Uterus (tissue), 4 donors: ENCODE data around the gene ASPSCR1. TPM values are rescaled to one million over a fixed set of nuclear protein-coding genes. Genes with fewer than 3 reads are reported as not detected.

Experiments used
- DNase-seq, 2 donors: peaks; one replicate each; pipeline ENCODE4 v3.0.0-alpha.2; 2019 to 2020
- H3K27ac ChIP-seq, 2 donors: fragments of 200-600 bp; sonication (generic); 1 replicate in 1 of 2; 2 replicates in 1 of 2; pipeline ENCODE4 v1.5.1; 2016 to 2018
- H3K27me3 ChIP-seq, 2 donors: fragments of 200-600 bp; sonication (generic); one replicate each; pipeline ENCODE4 v1.5.1; 2018 to 2019; ENCODE audit warnings: control low read depth in 1 of 2
- H3K36me3 ChIP-seq, 2 donors: fragments of 200-600 bp; sonication (generic); one replicate each; pipeline ENCODE4 v1.5.1; 2019; ENCODE audit warnings: control low read depth in 1 of 2
- H3K4me1 ChIP-seq, 2 donors: fragments of 200-600 bp; sonication (generic); one replicate each; pipeline ENCODE4 v1.5.1; 2018 to 2019; ENCODE audit warnings: control low read depth in 1 of 2
- H3K4me3 ChIP-seq, 2 donors: fragments of 200-600 bp; sonication (generic); 1 replicate in 1 of 2; 2 replicates in 1 of 2; pipeline ENCODE4 v1.5.1; 2018 to 2019; ENCODE audit warnings: mild to moderate bottlenecking in 1 of 2
- H3K9me3 ChIP-seq, 2 donors: fragments of 200-600 bp; sonication (generic); one replicate each; pipeline ENCODE4 v1.5.1; 2019; ENCODE audit warnings: control low read depth in 1 of 2
- CTCF ChIP-seq, 4 experiments: fragments of 200-600 bp in 2 of 4; fragments of 450-650 bp in 2 of 4; sonication (generic) in 2 of 4; IDR thresholded peaks; one replicate each; pipeline ENCODE4 v1.5.1; 2016 to 2019; ENCODE audit warnings: antibody characterized with exemption in 4 of 4, mild to moderate bottlenecking in 2 of 4, moderate library complexity in 1 of 4
- POLR2A ChIP-seq, 2 donors: fragments of 450-650 bp; IDR thresholded peaks; one replicate each; pipeline ENCODE4 v1.6.1; 2016; ENCODE audit warnings: antibody characterized with exemption in 2 of 2, mild to moderate bottlenecking in 1 of 2, moderate library complexity in 1 of 2
- intact Hi-C: fragments of 100-400 bp; cut with DNase I; formaldehyde crosslinking; loops from one replicate; pipeline ENCODE4 v1.15.1; 2023; ENCODE audit warnings: low total_unique reads
- total RNA-seq, 4 donors: library from RNA; depleted of rRNA in 3 of 4; stranded (reverse); fragments of >200 nt in 3 of 4; gene quantifications; one replicate each; pipeline versions ENCODE4 v1.1.0 to v1.2.4, GENCODE V29; 2014 to 2023
- donor health status: DM: yes; HTN: yes; CAD: no.

Gene ASPSCR1
- total RNA-seq, 4 donors from 2014 or later, result 3.5 to 34.2 (median 13.6) TPM

- DNase-seq, result no peak
- intact Hi-C loops, result no loop called here
- no peak overlapping the region for H3K27ac ChIP-seq
- no peaks in the 10 kb centered on the region for H3K9me3 ChIP-seq
- TF ChIP-seq POLR2A (IDR thresholded peaks at IDR 0.05), result no peak
- no peak for TF ChIP-seq CTCF (IDR thresholded peaks at IDR 0.05)
- no peaks in the 10 kb centered on the region for H3K36me3 ChIP-seq
- H3K4me3 ChIP-seq, result no peak overlapping the region
- no peaks in the 10 kb centered on the region for H3K4me1 ChIP-seq
- peaks cover 5 to 16% of the 10 kb centered on the region in 2 donors for H3K27me3 ChIP-seq
Measured at GRCh38 chr17:81954131-81955057, 23.0 kb upstream of the ASPSCR1 start.

GRCh38 chr17:81955058-81955681, 22.3 kb upstream of the ASPSCR1 start:
- Histone ChIP-seq H3K27me3 (peaks cover 12 to 20% of the 10 kb centered on the region in 2 donors), H3K4me1 (peaks cover 0 to 5% of the 10 kb centered on the region in 2 donors), H3K36me3 (no peaks in the 10 kb centered on the region), H3K4me3 (no peak overlapping the region), H3K27ac (no peak overlapping the region), H3K9me3 (no peaks in the 10 kb centered on the region)
- TF ChIP-seq CTCF (IDR thresholded peaks at IDR 0.05), result no peak
- TF ChIP-seq POLR2A (IDR thresholded peaks at IDR 0.05), result no peak
- no peak for DNase-seq
- intact Hi-C loops, result no loop called here

- peaks cover 0 to 13% of the 10 kb centered on the region in 2 donors for H3K4me1 ChIP-seq
- DNase-seq, result no peak
- no peaks in the 10 kb centered on the region for H3K36me3 ChIP-seq
- peaks cover 17 to 24% of the 10 kb centered on the region in 2 donors for H3K27me3 ChIP-seq
- TF ChIP-seq CTCF (IDR thresholded peaks at IDR 0.05) (no peak), POLR2A (IDR thresholded peaks at IDR 0.05) (no peak)
- no peaks in the 10 kb centered on the region for H3K9me3 ChIP-seq
- intact Hi-C loops, result no loop called here
- no peak overlapping the region for H3K4me3 ChIP-seq
- H3K27ac ChIP-seq, result no peak overlapping the region
Measured at GRCh38 chr17:81955756-81956544, 21.5 kb upstream of the ASPSCR1 start.

- DNase-seq, result no peak
- H3K36me3 ChIP-seq, result no peaks in the 10 kb centered on the region
- intact Hi-C loops, result no loop called here
- H3K27me3 ChIP-seq, result peaks cover 17 to 25% of the 10 kb centered on the region in 2 donors
- H3K9me3 ChIP-seq, result no peaks in the 10 kb centered on the region
- H3K27ac ChIP-seq, result no peak overlapping the region
- peaks cover 0 to 20% of the 10 kb centered on the region in 2 donors for H3K4me1 ChIP-seq
- no peak overlapping the region for H3K4me3 ChIP-seq
- TF ChIP-seq CTCF (IDR thresholded peaks at IDR 0.05) (no peak), POLR2A (IDR thresholded peaks at IDR 0.05) (no peak)
Measured at GRCh38 chr17:81956607-81957589, 20.5 kb upstream of the ASPSCR1 start.
